Stomach (tissue), 9 donors: ENCODE results near the gene QRICH2. TPM values are rescaled to one million over a fixed set of nuclear protein-coding genes. Genes with fewer than 3 reads are reported as not detected.

Experiments used
- DNase-seq, 2 donors: peaks; one replicate each; pipeline versions ENCODE4 v3.0.0 to v3.0.0-alpha.2; 2013 to 2019
- H3K27ac ChIP-seq, 5 donors: fragments of 200-600 bp in 4 of 5; sonication (generic) in 4 of 5; one replicate each; pipeline ENCODE4 v1.5.1; 2013 to 2019; ENCODE audit warnings: mild to moderate bottlenecking in 1 of 5, moderate library complexity in 1 of 5
- H3K27me3 ChIP-seq, 3 donors: fragments of 200-600 bp; sonication (generic); one replicate each; pipeline ENCODE4 v1.5.1; 2017 to 2019; ENCODE audit warnings: mixed run types in 1 of 3
- H3K36me3 ChIP-seq, 4 donors: fragments of 200-600 bp; sonication (generic); 1 replicate in 3 of 4; 2 replicates in 1 of 4; pipeline ENCODE4 v1.5.1; 2016 to 2019
- H3K4me1 ChIP-seq, 4 donors: fragments of 200-600 bp; sonication (generic); one replicate each; pipeline ENCODE4 v1.5.1; 2016 to 2019
- H3K4me3 ChIP-seq, 4 donors: fragments of 200-600 bp; sonication (generic) in 3 of 4; one replicate each; pipeline ENCODE4 v1.5.1; 2016 to 2019; ENCODE audit warnings: mild to moderate bottlenecking in 1 of 4
- H3K9me3 ChIP-seq, 4 donors: fragments of 200-600 bp; sonication (generic); one replicate each; pipeline ENCODE4 v1.5.1; 2016 to 2019
- CTCF ChIP-seq, 7 experiments: fragments of 450-650 bp in 4 of 7; fragments of 200-600 bp in 3 of 7; sonication (generic) in 3 of 7; IDR thresholded peaks; one replicate each; pipeline ENCODE4 v1.5.1; 2016 to 2019; ENCODE audit warnings: antibody characterized with exemption in 7 of 7, control low read depth in 2 of 7, mild to moderate bottlenecking in 1 of 7
- EP300 ChIP-seq: sonication (generic); formaldehyde crosslinking; IDR thresholded peaks from one replicate; pipeline ENCODE4 v1.6.1; 2017; ENCODE audit warnings: antibody characterized with exemption
- POLR2A ChIP-seq, 4 donors: fragments of 450-650 bp; IDR thresholded peaks; one replicate each; pipeline ENCODE4 v1.6.1; 2016; ENCODE audit warnings: antibody characterized with exemption in 4 of 4, control low read depth in 2 of 4, mild to moderate bottlenecking in 1 of 4, moderate library complexity in 1 of 4
- POLR2AphosphoS5 ChIP-seq, 3 donors: sonication (generic); formaldehyde crosslinking; IDR thresholded peaks; one replicate each; pipeline ENCODE4 v1.6.1; 2016; ENCODE audit warnings: antibody characterized with exemption in 3 of 3
- WGBS, 5 donors: extraction: QIAGEN DNeasy Blood & Tissue Kit in 3 of 5; methylation state at CpG; one replicate each; pipeline versions ENCODE4 v1.1.5 to v1.1.7; 2013 to 2018; 5-methylcytosine and 5-hydroxymethylcytosine counted together
- intact Hi-C: fragments of 100-400 bp; cut with DNase I; formaldehyde crosslinking; loops from one replicate; pipeline ENCODE4 v1.15.1; 2023; ENCODE audit warnings: low total_unique reads
- polyA plus RNA-seq, 3 donors: library from polyadenylated mRNA; stranded (reverse); fragments of 200-250 nt; gene quantifications; one replicate each; pipeline ENCODE4 v1.2.3, GENCODE V29; 2013
- total RNA-seq, 5 donors: library from RNA; depleted of rRNA; stranded (reverse); fragments of >200 nt; gene quantifications; one replicate each; pipeline versions ENCODE4 v1.1.0 to v1.2.3, GENCODE V29; 2014 to 2016
- donor health status: healthy with polysubstance abuse.
- donor health status: Bipolar disorder and iron deficiency.
- donor health status: healthy.

The QRICH2 gene
- total and polyA plus RNA-seq, 8 donors, result 0.72 to 12.5 (median 3.9) TPM

- Histone ChIP-seq H3K36me3 (no peaks in the 10 kb centered on the region), H3K4me3 (no peak overlapping the region), H3K4me1 (peaks cover 19 to 36% (median 29%) of the 10 kb centered on the region in 4 donors), H3K27me3 (no peaks in the 10 kb centered on the region), H3K9me3 (no peaks in the 10 kb centered on the region), H3K27ac (no peak overlapping the region)
- intact Hi-C loops, result loop anchor here (5.0 kb wide), 1 partner anchor 155 kb away; no protein-coding TSS in a partner anchor
- no peak for TF ChIP-seq POLR2A (IDR thresholded peaks at IDR 0.05)
- TF ChIP-seq POLR2AphosphoS5 (IDR thresholded peaks at IDR 0.05), result no peak
- TF ChIP-seq CTCF (IDR thresholded peaks at IDR 0.05), result no peak
- TF ChIP-seq EP300, result no peak
- WGBS, 5 donors, result 88 to 91% (median 90%) methylated on average over 25 to 31 of the region's 31 CpGs
- DNase-seq, result no peak
These were observed 30.5 kb downstream of the QRICH2 start for GRCh38 chr17:76277300-76278267.

GRCh38 chr17:76276461-76277299, 31.4 kb downstream of the QRICH2 start:
- 85 to 95% (median 91%) methylated on average over 10 to 19 of the region's 19 CpGs for WGBS, 5 donors

GRCh38 chr17:76276069-76276431, 32.0 kb downstream of the QRICH2 start:
- TF ChIP-seq EP300, result no peak
- no peak for TF ChIP-seq POLR2AphosphoS5 (IDR thresholded peaks at IDR 0.05)
- TF ChIP-seq CTCF (IDR thresholded peaks at IDR 0.05), result no peak
- no peak for TF ChIP-seq POLR2A (IDR thresholded peaks at IDR 0.05)
- Histone ChIP-seq H3K4me3 (no peak overlapping the region), H3K27ac (no peak overlapping the region), H3K4me1 (peaks cover 35 to 51% (median 44%) of the 10 kb centered on the region in 4 donors), H3K27me3 (no peaks in the 10 kb centered on the region), H3K9me3 (no peaks in the 10 kb centered on the region), H3K36me3 (peaks cover 0 to 4% (median under 1%) of the 10 kb centered on the region in 4 donors)
- DNase-seq, result no peak
- intact Hi-C loops, result loop anchor here (5.0 kb wide), 1 partner anchor 154 kb away; no protein-coding TSS in a partner anchor
- WGBS, 5 donors, result 84 to 92% (median 91%) methylated on average over 9 to 11 of the region's 11 CpGs

More at GRCh38 chr17:76276461-76277299, 31.4 kb downstream of the QRICH2 start:
- Histone ChIP-seq H3K4me3 (no peak overlapping the region), H3K4me1 (peaks cover 28 to 45% (median 38%) of the 10 kb centered on the region in 4 donors), H3K27me3 (no peaks in the 10 kb centered on the region), H3K9me3 (no peaks in the 10 kb centered on the region), H3K36me3 (no peaks in the 10 kb centered on the region), H3K27ac (no peak overlapping the region)
- TF ChIP-seq POLR2AphosphoS5 (IDR thresholded peaks at IDR 0.05) (no peak), CTCF (IDR thresholded peaks at IDR 0.05) (no peak), EP300 (no peak), POLR2A (IDR thresholded peaks at IDR 0.05) (no peak)
- no peak for DNase-seq
- intact Hi-C loops, result loop anchor here (5.0 kb wide), 1 partner anchor 154 kb away; no protein-coding TSS in a partner anchor
